ENCODE results near the gene HRH4. TPM values are rescaled to one million over a fixed set of nuclear protein-coding genes. Genes with fewer than 3 reads are reported as not detected.

HRH4 gene
- total RNA-seq, 1 donor: under 0.01 TPM

DNA sequence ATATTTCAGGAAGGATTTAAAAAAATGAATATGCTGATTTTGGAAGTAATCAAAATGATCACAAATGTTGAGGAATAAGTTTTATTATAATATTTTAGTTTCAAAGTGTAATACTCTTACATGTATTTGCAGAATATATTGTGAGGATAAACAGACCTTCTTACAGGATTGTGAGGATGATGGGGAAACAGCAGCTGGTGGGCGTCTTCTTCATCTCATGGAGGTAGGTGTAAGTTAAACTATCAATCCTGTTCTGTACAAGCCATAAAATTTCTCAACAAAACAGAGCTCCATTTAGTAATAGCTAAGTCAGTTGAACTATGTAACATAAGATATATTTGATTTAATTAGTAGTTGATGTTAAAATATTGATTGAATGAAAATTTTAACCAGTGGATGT lies 12.5 kb upstream of the HRH4 start:
- TF ChIP-seq, protein P1, sequence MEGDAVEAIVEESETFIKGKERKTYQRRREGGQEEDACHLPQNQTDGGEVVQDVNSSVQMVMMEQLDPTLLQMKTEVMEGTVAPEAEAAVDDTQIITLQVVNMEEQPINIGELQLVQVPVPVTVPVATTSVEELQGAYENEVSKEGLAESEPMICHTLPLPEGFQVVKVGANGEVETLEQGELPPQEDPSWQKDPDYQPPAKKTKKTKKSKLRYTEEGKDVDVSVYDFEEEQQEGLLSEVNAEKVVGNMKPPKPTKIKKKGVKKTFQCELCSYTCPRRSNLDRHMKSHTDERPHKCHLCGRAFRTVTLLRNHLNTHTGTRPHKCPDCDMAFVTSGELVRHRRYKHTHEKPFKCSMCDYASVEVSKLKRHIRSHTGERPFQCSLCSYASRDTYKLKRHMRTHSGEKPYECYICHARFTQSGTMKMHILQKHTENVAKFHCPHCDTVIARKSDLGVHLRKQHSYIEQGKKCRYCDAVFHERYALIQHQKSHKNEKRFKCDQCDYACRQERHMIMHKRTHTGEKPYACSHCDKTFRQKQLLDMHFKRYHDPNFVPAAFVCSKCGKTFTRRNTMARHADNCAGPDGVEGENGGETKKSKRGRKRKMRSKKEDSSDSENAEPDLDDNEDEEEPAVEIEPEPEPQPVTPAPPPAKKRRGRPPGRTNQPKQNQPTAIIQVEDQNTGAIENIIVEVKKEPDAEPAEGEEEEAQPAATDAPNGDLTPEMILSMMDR (IDR thresholded peaks at IDR 0.05; ENCODE audit: extremely low read depth, low read depth, low read length): no peak
- Histone ChIP-seq H4K20me1 (ENCODE audit: insufficient read depth, low read length) (no peaks in the 10 kb centered on the region), H3K27ac (ENCODE audit: low read depth, low read length) (no peak overlapping the region), H2AFZ (ENCODE audit: low read length) (no peak overlapping the region), H3K9me3 (ENCODE audit: low read depth, low read length) (no peaks in the 10 kb centered on the region), H3K27me3 (ENCODE audit: insufficient read depth, low read length) (no peaks in the 10 kb centered on the region), H3K79me2 (ENCODE audit: insufficient read depth, low read length) (no peaks in the 10 kb centered on the region), H3K4me1 (ENCODE audit: insufficient read depth, low read length) (no peaks in the 10 kb centered on the region), H3K4me2 (ENCODE audit: insufficient read depth, low read length) (no peak overlapping the region), H3K36me3 (ENCODE audit: insufficient read depth, low read length) (peaks cover 55% of the 10 kb centered on the region), H3K4me3 (ENCODE audit: insufficient read depth, low read length) (no peak overlapping the region)
- no peak for DNase-seq (ENCODE audit: insufficient read length, low spot score, missing footprints)

DNA sequence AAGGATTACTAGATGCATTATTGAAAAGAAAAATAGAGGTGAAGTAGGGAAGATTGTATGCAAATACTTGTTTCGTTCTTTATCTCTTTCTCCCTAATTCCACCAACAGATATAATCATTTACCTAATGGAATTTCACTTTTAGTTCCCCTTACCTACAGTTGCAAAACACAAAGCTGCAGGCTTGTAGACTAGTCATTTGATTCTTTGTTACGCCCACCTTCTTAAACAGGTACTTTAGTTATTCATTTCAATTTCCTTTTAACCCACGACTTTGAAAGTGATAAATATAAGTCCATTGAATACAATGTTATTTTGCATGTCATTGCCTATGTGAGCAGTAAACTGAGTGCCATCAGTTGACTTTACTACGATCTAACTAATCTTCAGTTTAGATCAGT lies 3.9 kb upstream of the HRH4 start:
- H3K36me3 ChIP-seq (ENCODE audit: insufficient read depth, low read length): no peaks in the 10 kb centered on the region
- no peak for DNase-seq (ENCODE audit: insufficient read length, low spot score, missing footprints)
- TF ChIP-seq, protein P1 (IDR thresholded peaks at IDR 0.05; ENCODE audit: extremely low read depth, low read depth, low read length): no peak

DNA sequence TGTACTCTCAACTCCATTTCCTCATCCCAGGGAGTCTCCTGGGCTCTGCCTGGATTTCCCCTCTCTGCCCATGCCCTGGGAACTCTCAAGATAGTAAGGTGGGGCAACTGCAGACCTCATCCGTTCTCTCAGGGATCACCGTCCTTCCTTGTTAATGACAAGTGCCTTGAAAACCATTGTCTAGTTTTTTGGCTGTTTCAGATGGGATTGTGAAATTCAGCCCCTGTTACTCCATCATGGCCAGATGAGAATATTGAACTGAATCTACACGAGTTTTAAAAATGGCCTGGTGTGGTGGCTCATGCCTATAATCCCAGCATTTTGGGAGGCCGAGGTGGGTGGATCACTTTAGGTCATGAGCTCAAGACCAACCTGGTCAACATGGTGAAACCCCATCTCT lies 665 bp upstream of the HRH4 start:
- no peak overlapping the region for H2AFZ ChIP-seq (ENCODE audit: low read length)
- TF ChIP-seq, protein P1 (IDR thresholded peaks at IDR 0.05; ENCODE audit: extremely low read depth, low read depth, low read length): no peak
- no peak for DNase-seq (ENCODE audit: insufficient read length, low spot score, missing footprints)
- no peak overlapping the region for H3K27ac ChIP-seq (ENCODE audit: low read depth, low read length)
- no peaks in the 10 kb centered on the region for H3K36me3 ChIP-seq (ENCODE audit: insufficient read depth, low read length)
- H3K27me3 ChIP-seq (ENCODE audit: insufficient read depth, low read length): no peaks in the 10 kb centered on the region
- no peaks in the 10 kb centered on the region for H4K20me1 ChIP-seq (ENCODE audit: insufficient read depth, low read length)
- H3K4me3 ChIP-seq (ENCODE audit: insufficient read depth, low read length): no peak overlapping the region
- no peak overlapping the region for H3K4me2 ChIP-seq (ENCODE audit: insufficient read depth, low read length)
- H3K4me1 ChIP-seq (ENCODE audit: insufficient read depth, low read length): no peaks in the 10 kb centered on the region
- H3K79me2 ChIP-seq (ENCODE audit: insufficient read depth, low read length): no peaks in the 10 kb centered on the region
- no peaks in the 10 kb centered on the region for H3K9me3 ChIP-seq (ENCODE audit: low read depth, low read length)

More for the DNA sequence above, 3.9 kb upstream of the HRH4 start:
- H3K9me3 ChIP-seq (ENCODE audit: low read depth, low read length): no peaks in the 10 kb centered on the region
- no peak overlapping the region for H3K27ac ChIP-seq (ENCODE audit: low read depth, low read length)
- H3K79me2 ChIP-seq (ENCODE audit: insufficient read depth, low read length): no peaks in the 10 kb centered on the region
- H3K4me2 ChIP-seq (ENCODE audit: insufficient read depth, low read length): no peak overlapping the region
- H2AFZ ChIP-seq (ENCODE audit: low read length): no peak overlapping the region
- no peaks in the 10 kb centered on the region for H3K4me1 ChIP-seq (ENCODE audit: insufficient read depth, low read length)
- H3K4me3 ChIP-seq (ENCODE audit: insufficient read depth, low read length): no peak overlapping the region
- no peaks in the 10 kb centered on the region for H4K20me1 ChIP-seq (ENCODE audit: insufficient read depth, low read length)
- H3K27me3 ChIP-seq (ENCODE audit: insufficient read depth, low read length): no peaks in the 10 kb centered on the region

DNA sequence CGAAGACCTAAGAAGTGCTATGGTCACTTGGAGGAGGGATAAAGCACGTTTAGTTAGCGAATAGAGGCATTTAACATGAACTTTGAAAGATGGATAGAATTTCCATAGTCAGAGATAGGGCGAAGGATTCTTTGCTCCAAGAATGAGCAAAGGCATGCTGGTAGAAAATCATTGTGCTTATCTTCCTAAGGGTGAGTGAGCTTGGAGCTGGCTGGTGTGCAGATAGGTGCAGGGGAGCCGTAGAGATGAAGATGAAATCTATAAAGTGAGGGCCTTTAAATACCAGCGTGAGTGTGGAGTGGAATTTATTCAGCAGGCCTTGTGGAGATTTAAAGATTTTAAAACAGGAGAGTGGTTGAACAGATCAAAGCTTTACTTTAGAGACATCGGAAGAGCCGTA lies 1.6 kb downstream of the HRH4 start:
- H3K79me2 ChIP-seq (ENCODE audit: insufficient read depth, low read length): no peaks in the 10 kb centered on the region
- no peak overlapping the region for H3K27ac ChIP-seq (ENCODE audit: low read depth, low read length)
- TF ChIP-seq, protein P1 (IDR thresholded peaks at IDR 0.05; ENCODE audit: extremely low read depth, low read depth, low read length): no peak
- no peaks in the 10 kb centered on the region for H4K20me1 ChIP-seq (ENCODE audit: insufficient read depth, low read length)
- no peaks in the 10 kb centered on the region for H3K4me1 ChIP-seq (ENCODE audit: insufficient read depth, low read length)
- H3K36me3 ChIP-seq (ENCODE audit: insufficient read depth, low read length): no peaks in the 10 kb centered on the region
- H3K4me2 ChIP-seq (ENCODE audit: insufficient read depth, low read length): no peak overlapping the region
- H3K27me3 ChIP-seq (ENCODE audit: insufficient read depth, low read length): no peaks in the 10 kb centered on the region
- no peaks in the 10 kb centered on the region for H3K9me3 ChIP-seq (ENCODE audit: low read depth, low read length)
- H3K4me3 ChIP-seq (ENCODE audit: insufficient read depth, low read length): no peak overlapping the region
- no peak overlapping the region for H2AFZ ChIP-seq (ENCODE audit: low read length)
- no peak for DNase-seq (ENCODE audit: insufficient read length, low spot score, missing footprints)

Data from osteoblast (primary cell).